AG04449 (cell line): Measurements from ENCODE around the gene RBFOX2.

Source experiments
- CTCF ChIA-PET: fragments of 350-600 bp; formaldehyde crosslinking; extraction: SDS; loops from one replicate; lab custom pipeline; 2021; ENCODE audit warnings: antibody characterized with exemption; lab: Yijun Ruan, JAX
- POLR2A ChIA-PET: fragments of 400-600, 350-600 bp; formaldehyde crosslinking; extraction: SDS; loops from one replicate; lab custom pipeline; 2020; ENCODE audit warnings: antibody characterized with exemption, inconsistent platforms; lab: Yijun Ruan, JAX
- DNase-seq: peaks from one replicate; pipeline ENCODE4 v3.0.0-alpha.2; 2010; ENCODE audit warnings: low read depth, low spot score
- H3K4me3 ChIP-seq: 2 replicates; pipeline ENCODE4 v1.5.1; 2011; ENCODE audit warnings: low read depth, mild to moderate bottlenecking, control low read depth, low read length
- TF ChIP-seq, protein P1 (sequence below): IDR thresholded peaks from one replicate; pipeline ENCODE4 v1.5.1; 2011; ENCODE audit warnings: mild to moderate bottlenecking, moderate library complexity, low read length, control low read depth, inconsistent platforms; ENCODE audit not compliant: insufficient read depth; ENCODE audit errors: missing control alignments

RBFOX2 gene

GRCh38 chr22:35893698-35894097 lies 134.9 kb downstream of the RBFOX2 start:
- CTCF ChIA-PET = interaction anchor here (0.9 to 1.8 kb wide), 4 partner anchors 11 to 172 kb away, joined by 3 to 6 read pairs (median 3); no protein-coding TSS in a partner anchor
- no peak overlapping the region for H3K4me3 ChIP-seq
- TF ChIP-seq, protein P1, sequence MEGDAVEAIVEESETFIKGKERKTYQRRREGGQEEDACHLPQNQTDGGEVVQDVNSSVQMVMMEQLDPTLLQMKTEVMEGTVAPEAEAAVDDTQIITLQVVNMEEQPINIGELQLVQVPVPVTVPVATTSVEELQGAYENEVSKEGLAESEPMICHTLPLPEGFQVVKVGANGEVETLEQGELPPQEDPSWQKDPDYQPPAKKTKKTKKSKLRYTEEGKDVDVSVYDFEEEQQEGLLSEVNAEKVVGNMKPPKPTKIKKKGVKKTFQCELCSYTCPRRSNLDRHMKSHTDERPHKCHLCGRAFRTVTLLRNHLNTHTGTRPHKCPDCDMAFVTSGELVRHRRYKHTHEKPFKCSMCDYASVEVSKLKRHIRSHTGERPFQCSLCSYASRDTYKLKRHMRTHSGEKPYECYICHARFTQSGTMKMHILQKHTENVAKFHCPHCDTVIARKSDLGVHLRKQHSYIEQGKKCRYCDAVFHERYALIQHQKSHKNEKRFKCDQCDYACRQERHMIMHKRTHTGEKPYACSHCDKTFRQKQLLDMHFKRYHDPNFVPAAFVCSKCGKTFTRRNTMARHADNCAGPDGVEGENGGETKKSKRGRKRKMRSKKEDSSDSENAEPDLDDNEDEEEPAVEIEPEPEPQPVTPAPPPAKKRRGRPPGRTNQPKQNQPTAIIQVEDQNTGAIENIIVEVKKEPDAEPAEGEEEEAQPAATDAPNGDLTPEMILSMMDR = no peak

DNA sequence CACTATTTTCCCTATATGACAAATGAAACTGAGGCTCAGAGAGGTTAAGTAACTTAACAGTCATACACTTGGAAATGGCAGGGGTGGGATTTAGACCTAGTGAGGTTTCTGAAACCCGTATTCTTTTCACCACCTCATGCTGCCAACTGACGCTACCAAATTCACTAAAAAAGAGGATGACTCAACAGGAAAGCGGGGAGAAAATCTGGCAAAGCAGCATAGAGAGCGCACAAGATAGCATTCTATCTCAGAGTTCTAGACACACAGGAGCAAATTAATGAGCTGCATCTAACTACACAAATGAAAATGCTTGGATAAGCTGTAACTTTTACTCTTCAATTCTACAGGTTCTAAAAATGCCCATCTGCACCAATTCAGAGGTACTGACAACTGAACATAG lies 136.4 kb downstream of the RBFOX2 start:
- CTCF ChIA-PET = interaction anchor here (1.2 to 1.8 kb wide), 2 partner anchors 49 to 232 kb away, joined by 4 to 6 read pairs; no protein-coding TSS in a partner anchor

More at GRCh38 chr22:35893698-35894097, 134.9 kb downstream of the RBFOX2 start:
- POLR2A ChIA-PET = no interaction called here
- no peak for DNase-seq

GRCh38 chr22:35891442-35891841 lies 137.2 kb downstream of the RBFOX2 start:
- ChIA-PET POLR2A (no interaction called here), CTCF (no interaction called here)
- TF ChIP-seq, protein P1 = no peak
- DNase-seq = no peak
- no peak overlapping the region for H3K4me3 ChIP-seq

More for the DNA sequence above, 136.4 kb downstream of the RBFOX2 start:
- no peak overlapping the region for H3K4me3 ChIP-seq
- DNase-seq = no peak
- POLR2A ChIA-PET = interaction anchor here (0.5 kb wide), 1 partner anchor 13 kb away, joined by 3 read pairs; no protein-coding TSS in a partner anchor
- TF ChIP-seq, protein P1 = no peak

- no peak overlapping the region for H3K4me3 ChIP-seq
- DNase-seq = no peak
- ChIA-PET CTCF (no interaction called here), POLR2A (no interaction called here)
- TF ChIP-seq, protein P1 = no peak
Observed at GRCh38 chr22:35889071-35889470, 139.6 kb downstream of the RBFOX2 start.

- ChIA-PET CTCF (no interaction called here), POLR2A (no interaction called here)
- no peak overlapping the region for H3K4me3 ChIP-seq
- TF ChIP-seq, protein P1 = no peak
- DNase-seq = no peak
Observed at GRCh38 chr22:35888181-35888870, 140.3 kb downstream of the RBFOX2 start.

GRCh38 chr22:35887296-35887875 lies 141.2 kb downstream of the RBFOX2 start:
- ChIA-PET POLR2A (no interaction called here), CTCF (interaction anchor here (1.4 kb wide), 1 partner anchor 179 kb away, joined by 3 read pairs; no protein-coding TSS in a partner anchor)
- DNase-seq = no peak
- H3K4me3 ChIP-seq = no peak overlapping the region
- TF ChIP-seq, protein P1 = no peak
